HepG2 (cell line): ENCODE data around the gene NAT9. TPM values are rescaled to one million over a fixed set of nuclear protein-coding genes. Genes with fewer than 3 reads are reported as not detected.
A peak's percentile ranks its signal among the peaks of the same experiment; 100 is the strongest.

Source experiments
- AGO2 ChIP-seq: fragments of 200-400 bp; formaldehyde crosslinking; optimal IDR thresholded peaks from 2 replicates; pipeline ENCODE3; 2017; ENCODE audit warnings: mild to moderate bottlenecking, low read depth, low read length, moderate library complexity
- BRCA1 ChIP-seq: sonication (generic); formaldehyde crosslinking; IDR thresholded peaks from 2 replicates; pipeline ENCODE4 v1.4.0; 2020; ENCODE audit warnings: missing genetic modification reagents
- CHD4 ChIP-seq: fragments of 200-600 bp; sonication (generic); IDR thresholded peaks from 2 replicates; pipeline ENCODE4 v1.7.0; 2017; ENCODE audit warnings: mild to moderate bottlenecking, low read length, borderline replicate concordance
- CREM ChIP-seq, 2 experiments: sonication (generic) in 1 of 2; formaldehyde crosslinking in 1 of 2; IDR thresholded peaks; 2 replicates each; pipeline versions ENCODE4 v1.4.0 to v1.6.1; 2016 to 2020; ENCODE audit warnings: antibody characterized with exemption in 1 of 2, mild to moderate bottlenecking in 1 of 2, missing genetic modification reagents in 1 of 2
- DR1 ChIP-seq: sonication (generic); formaldehyde crosslinking; IDR thresholded peaks from 2 replicates; pipeline ENCODE4 v1.8.0; 2021; ENCODE audit warnings: mild to moderate bottlenecking, missing genetic modification reagents, inconsistent platforms
- GATAD1 ChIP-seq: IDR thresholded peaks from 2 replicates; pipeline ENCODE4 v1.6.1; 2016; ENCODE audit warnings: missing genetic modification reagents, missing compliant biosample characterization
- HMGXB4 ChIP-seq, 2 experiments: sonication (generic) in 1 of 2; formaldehyde crosslinking in 1 of 2; IDR thresholded peaks; 2 replicates each; pipeline versions ENCODE4 v1.4.0 to v1.6.1; 2018 to 2020; ENCODE audit warnings: missing genetic modification reagents in 2 of 2, borderline replicate concordance in 1 of 2, low read depth in 1 of 2, mild to moderate bottlenecking in 1 of 2, missing biosample characterization in 1 of 2
- HNRNPK ChIP-seq: fragments of 200-400 bp; formaldehyde crosslinking; IDR thresholded peaks from 2 replicates; pipeline ENCODE4 v1.6.1; 2018; ENCODE audit warnings: low read length, low read depth, moderate library complexity, mild to moderate bottlenecking; ENCODE audit not compliant: poor library complexity, severe bottlenecking
- HNRNPUL1 ChIP-seq: fragments of 200-400 bp; formaldehyde crosslinking; IDR thresholded peaks from 2 replicates; pipeline ENCODE4 v1.6.1; 2017; ENCODE audit warnings: low read depth, mild to moderate bottlenecking, low read length, moderate library complexity
- ISL2 ChIP-seq: sonication (generic); formaldehyde crosslinking; IDR thresholded peaks from 2 replicates; pipeline ENCODE4 v1.5.0; 2020; ENCODE audit warnings: missing genetic modification reagents
- MED13 ChIP-seq: sonication (generic); formaldehyde crosslinking; IDR thresholded peaks from 2 replicates; pipeline ENCODE4 v1.5.0; 2020; ENCODE audit warnings: missing genetic modification reagents
- PHF5A ChIP-seq: IDR thresholded peaks from one replicate; pipeline ENCODE4 v1.6.1; 2018; ENCODE audit warnings: low read depth, missing genetic modification reagents; ENCODE audit not compliant: unreplicated experiment
- POGZ ChIP-seq: sonication (generic); formaldehyde crosslinking; IDR thresholded peaks from 2 replicates; pipeline ENCODE4 v1.4.0; 2020; ENCODE audit warnings: mild to moderate bottlenecking, missing genetic modification reagents
- RAD51 ChIP-seq: fragments of 450-650 bp; IDR thresholded peaks from 2 replicates; pipeline ENCODE4 v1.6.1; 2016; ENCODE audit warnings: borderline replicate concordance
- RFX1 ChIP-seq: fragments of 450-650 bp; IDR thresholded peaks from 2 replicates; pipeline ENCODE4 v1.6.1; 2017
- SALL1 ChIP-seq: sonication (generic); formaldehyde crosslinking; IDR thresholded peaks from 2 replicates; pipeline ENCODE4 v1.8.0; 2022; ENCODE audit warnings: mild to moderate bottlenecking, missing genetic modification reagents
- SMAD9 ChIP-seq: sonication (generic); formaldehyde crosslinking; IDR thresholded peaks from 2 replicates; pipeline ENCODE4 v1.5.1; 2020; ENCODE audit warnings: mild to moderate bottlenecking, missing genetic modification reagents
- SNAPC2 ChIP-seq: sonication (generic); formaldehyde crosslinking; IDR thresholded peaks from 2 replicates; pipeline ENCODE4 v1.8.1; 2022; ENCODE audit warnings: mild to moderate bottlenecking, missing genetic modification reagents
- SP4 ChIP-seq: sonication (generic); formaldehyde crosslinking; IDR thresholded peaks from 2 replicates; pipeline ENCODE4 v1.8.1; 2023; ENCODE audit warnings: mild to moderate bottlenecking, missing genetic modification reagents
- XBP1 ChIP-seq: sonication (generic); formaldehyde crosslinking; IDR thresholded peaks from 2 replicates; pipeline ENCODE4 v1.5.0; 2020; ENCODE audit warnings: missing genetic modification reagents
- ZBTB1 ChIP-seq: sonication (generic); formaldehyde crosslinking; IDR thresholded peaks from 2 replicates; pipeline ENCODE4 v1.4.0; 2020; ENCODE audit warnings: missing genetic modification reagents, borderline replicate concordance
- ZKSCAN1 ChIP-seq: fragments of 150-350 bp; IDR thresholded peaks from 2 replicates; pipeline ENCODE4 v1.6.1; 2014; ENCODE audit warnings: low read length
- ZNF143 ChIP-seq: sonication (generic); formaldehyde crosslinking; IDR thresholded peaks from 2 replicates; pipeline ENCODE4 v1.4.0; 2020; ENCODE audit warnings: missing genetic modification reagents
- ZNF333 ChIP-seq: sonication (generic); formaldehyde crosslinking; IDR thresholded peaks from 2 replicates; pipeline ENCODE4 v1.4.0; 2020; ENCODE audit warnings: mild to moderate bottlenecking, missing genetic modification reagents, borderline replicate concordance
- ZNF460 ChIP-seq: sonication (generic); formaldehyde crosslinking; IDR thresholded peaks from 2 replicates; pipeline ENCODE4 v1.5.1; 2020; ENCODE audit warnings: missing genetic modification reagents, mild to moderate bottlenecking, borderline replicate concordance
- ZNF558 ChIP-seq: sonication (generic); formaldehyde crosslinking; IDR thresholded peaks from 2 replicates; pipeline ENCODE4 v1.9.0; 2022; ENCODE audit warnings: mild to moderate bottlenecking, missing genetic modification reagents, borderline replicate concordance
- ZNF878 ChIP-seq: sonication (generic); formaldehyde crosslinking; IDR thresholded peaks from 2 replicates; pipeline ENCODE4 v1.8.1; 2023; ENCODE audit warnings: mild to moderate bottlenecking, missing genetic modification reagents, moderate library complexity
- ZNF879 ChIP-seq: sonication (generic); formaldehyde crosslinking; IDR thresholded peaks from 2 replicates; pipeline ENCODE4 v1.8.1; 2023; ENCODE audit warnings: missing genetic modification reagents
- ZNF883 ChIP-seq: sonication (generic); formaldehyde crosslinking; IDR thresholded peaks from 2 replicates; pipeline ENCODE4 v1.5.1; 2020; ENCODE audit warnings: mild to moderate bottlenecking, missing genetic modification reagents; ENCODE audit errors: not compliant biosample characterization
- polyA plus RNA-seq, 8 experiments: library from polyadenylated mRNA; depleted of rRNA in 3 of 8; stranded (reverse) in 7 of 8; unstranded in 1 of 8; fragments of >200 nt; fragmentation: Illumina TruSeq in 4 of 8; extraction: Trizol in 4 of 8; gene quantifications; 2 replicates each; pipeline versions ENCODE4 v1.2.1 to v1.2.3, GENCODE V29; 2011 to 2016; ENCODE audit warnings: low read depth in 4 of 8, missing spikeins in 1 of 8, mixed read lengths in 1 of 8; ENCODE audit not compliant: insufficient read depth in 1 of 8
- total RNA-seq, 5 experiments: library from RNA; depleted of rRNA; stranded (reverse); fragments of >200 nt; fragmentation: Illumina TruSeq; extraction: Trizol; gene quantifications; 2 replicates each; pipeline ENCODE4 v1.2.3, GENCODE V29; 2016; ENCODE audit warnings: low read depth in 1 of 5

The NAT9 gene
- total and polyA plus RNA-seq, 2 of the 13 experiments (the other 11 are each of a cell fraction or from before 2014, with no cell fraction given) = 39.7 to 44.2 TPM

GRCh38 chr17:74770498-74771318 lies 5.4 kb downstream of the NAT9 start (continued):
- TF ChIP-seq POGZ (CRISPR knock-in tag) (no peak), PHF5A (CRISPR knock-in tag) (no peak), DR1 (CRISPR knock-in tag) (no peak), RFX1 (no peak), HNRNPUL1 (no peak), SP4 (CRISPR knock-in tag) (peak; percentile 61; the same call in 1 of the 2 replicates), ZNF333 (CRISPR knock-in tag) (no peak), ZNF558 (CRISPR knock-in tag) (no peak), BRCA1 (CRISPR knock-in tag) (no peak), RAD51 (no peak), XBP1 (no peak), SNAPC2 (CRISPR knock-in tag) (no peak), ZNF879 (no peak), HNRNPK (no peak), CHD4 (no peak), ZNF883 (CRISPR knock-in tag) (no peak), SMAD9 (no peak), ZNF460 (CRISPR knock-in tag) (no peak), ZBTB1 (CRISPR knock-in tag) (no peak), AGO2 (peak; percentile 96), HMGXB4 (CRISPR knock-in tag; IDR thresholded peaks at IDR 0.05; ENCODE audit: borderline replicate concordance in 1 of 2, low read depth in 1 of 2) (peak; percentile 71 to 80; a peak in 3 of 4 replicates), ISL2 (CRISPR knock-in tag) (peak; percentile 18; the same call in 1 of the 2 replicates), ZNF878 (CRISPR knock-in tag) (0 out of 2 replicates have a peak, but pooled peaks have one; percentile 41), ZKSCAN1 (no peak), GATAD1 (CRISPR knock-in tag) (peak; percentile 73), MED13 (CRISPR knock-in tag) (no peak), CREM (IDR thresholded peaks at IDR 0.05) (no peak), CREM (CRISPR knock-in tag; IDR thresholded peaks at IDR 0.05) (no peak), SALL1 (CRISPR knock-in tag) (peak; percentile 48; the same call in 1 of the 2 replicates), ZNF143 (CRISPR knock-in tag) (no peak)
